Heart right ventricle (tissue), 16 donors: ENCODE data around the gene SAMD11. TPM values are rescaled to one million over a fixed set of nuclear protein-coding genes. Genes with fewer than 3 reads are reported as not detected.

ENCODE experiments used
- ATAC-seq, 8 donors: fragments of 200-7000 bp; cut with Tn5 transposase; one replicate each; pipeline ENCODE4 v1.9.1; 2020; ENCODE audit warnings: mild to moderate bottlenecking in 8 of 8, moderate library complexity in 8 of 8, moderate number of reproducible peaks in 1 of 8
- DNase-seq, 2 donors: peaks; one replicate each; pipeline ENCODE4 v3.0.0-alpha.2; 2020
- H3K27ac ChIP-seq, 10 donors: fragments of 200-600 bp; sonication (generic) in 2 of 10; one replicate each; pipeline versions ENCODE4 v1.5.0 to v1.8.0; 2020 to 2022; ENCODE audit warnings: mild to moderate bottlenecking in 3 of 10
- H3K27me3 ChIP-seq, 7 donors: fragments of 200-600 bp; one replicate each; pipeline ENCODE4 v1.8.0; 2021 to 2022; ENCODE audit warnings: mild to moderate bottlenecking in 2 of 7
- H3K36me3 ChIP-seq, 9 donors: fragments of 200-600 bp; sonication (generic) in 1 of 9; one replicate each; pipeline versions ENCODE4 v1.5.0 to v1.8.0; 2020 to 2022; ENCODE audit warnings: mild to moderate bottlenecking in 2 of 9
- H3K4me1 ChIP-seq, 9 donors: fragments of 200-600 bp; sonication (generic) in 1 of 9; one replicate each; pipeline versions ENCODE4 v1.5.0 to v1.8.0; 2020 to 2022; ENCODE audit warnings: mild to moderate bottlenecking in 4 of 9
- H3K4me3 ChIP-seq, 10 donors: fragments of 200-600 bp; sonication (generic) in 2 of 10; one replicate each; pipeline versions ENCODE4 v1.5.0 to v1.8.0; 2020 to 2022; ENCODE audit warnings: mild to moderate bottlenecking in 7 of 10, moderate library complexity in 2 of 10
- H3K9me3 ChIP-seq, 11 donors: fragments of 200-600 bp in 10 of 11; sonication (generic) in 2 of 11; one replicate each; pipeline versions ENCODE4 v1.5.0 to v1.8.0; 2013 to 2022; ENCODE audit warnings: mild to moderate bottlenecking in 2 of 11, control low read depth in 1 of 11, moderate library complexity in 1 of 11
- CTCF ChIP-seq, 9 donors: fragments of 200-600 bp; sonication (generic) in 2 of 9; IDR thresholded peaks; one replicate each; pipeline versions ENCODE4 v1.5.0 to v1.8.0; 2021 to 2022; ENCODE audit warnings: antibody characterized with exemption in 9 of 9, mild to moderate bottlenecking in 5 of 9, moderate library complexity in 1 of 9
- WGBS, 2 donors: extraction: QIAGEN DNeasy Blood & Tissue Kit; methylation state at CpG; one replicate each; pipeline ENCODE4 v1.1.7; 2013; ENCODE audit warnings: inconsistent platforms in 1 of 2; 5-methylcytosine and 5-hydroxymethylcytosine counted together
- intact Hi-C, 10 donors: fragments of 100-400 bp; cut with DNase I; formaldehyde crosslinking; loops; one replicate each; pipeline versions ENCODE4 v1.11.1 to v1.14.2; 2022
- polyA plus RNA-seq, 2 donors: library from polyadenylated mRNA; stranded (reverse); fragments of 200-250 nt; gene quantifications; one replicate each; pipeline ENCODE4 v1.2.3, GENCODE V29; 2013
- total RNA-seq, 10 donors: library from RNA; stranded (reverse); fragmentation: NEBNext Ultra II Directional in 3 of 10; extraction: Animal tissue kit (Norgen Biotek cat#: 25700) in 3 of 10; gene quantifications; one replicate each; pipeline versions ENCODE4 v1.2.1 to v1.2.4, GENCODE V29; 2021 to 2023
- donor health status: Arrhythmogenic right ventricular cardiomyopathy.
- donor health status: ischemic (EF 13 %, LVEDD 7.1; RV severe dilation, severe dysfunction).
- donor health status: healthy with polysubstance abuse.
- donor health status: DM: no; HTN: yes; CAD: no.
- donor health status: DM: no; HTN: no; CAD: no.
- donor health status: ischemic (EF 25% LVEDD 6.9; RV normal size, moderate dysfunction).
- donor health status: ischemic (EF 25% LVEDD 5.7; RV mildly dilated, moderate dysfunction).
- donor health status: healthy.
- donor health status: DM: yes; HTN: yes; CAD: no.
- donor health status: Ischemic cardiomyopathy.
- donor health status: ischemic (EF 35%, LVEDD 5.7; RV mildly dilated, moderate dysfunction).
- donor health status: nonischemic (EF 11% LVEDD 7.7; RV severe dilation, severe dysfunction).
- donor health status: DM: yes; HTN: yes; CAD: no.
- donor health status: PGD.
- donor health status: ischemic (EF 29% LVEDD 5.4; RV normal size, mild dysfunction).
- donor health status: nonischemic (EF 23%, LVEDD 6.1; RV moderate dilation, normal function).

Gene SAMD11
- total and polyA plus RNA-seq, 12 donors, result 0.87 to 2.4 (median 1.3) TPM

- Histone ChIP-seq H3K9me3 (no peaks in the 10 kb centered on the region), H3K36me3 (peaks cover 0 to 7% (median 0%) of the 10 kb centered on the region in 9 donors), H3K4me3 (peak overlapping the region in 1 of 10 donors; percentile 29), H3K27ac (no peak overlapping the region), H3K4me1 (peaks cover 0 to 26% (median 2%) of the 10 kb centered on the region in 9 donors), H3K27me3 (peaks cover 0 to 68% (median 55%) of the 10 kb centered on the region in 7 donors)
- no peak for ATAC-seq
- DNase-seq, result no peak
- intact Hi-C loops, result no loop called here
- WGBS, 2 donors, result 28% methylated on average over 29 of the region's 29 CpGs
- TF ChIP-seq CTCF (IDR thresholded peaks at IDR 0.05), result no peak
Measured at GRCh38 chr1:910311-910880, 13.3 kb upstream of the SAMD11 start.

- intact Hi-C loops, result no loop called here
- DNase-seq, result no peak
Measured at GRCh38 chr1:910881-911721, 12.6 kb upstream of the SAMD11 start.

GRCh38 chr1:911875-912739 lies 11.6 kb upstream of the SAMD11 start:
- 64 to 74% methylated on average over 15 of the region's 15 CpGs for WGBS, 2 donors
- Histone ChIP-seq H3K9me3 (no peaks in the 10 kb centered on the region), H3K4me3 (no peak overlapping the region), H3K27ac (no peak overlapping the region), H3K36me3 (peaks cover 0 to 7% (median 0%) of the 10 kb centered on the region in 9 donors), H3K27me3 (peaks cover 0 to 73% (median 63%) of the 10 kb centered on the region in 7 donors), H3K4me1 (peaks cover 0 to 9% (median 0%) of the 10 kb centered on the region in 9 donors)
- DNase-seq (no peak), ATAC-seq (no peak)
- no peak for TF ChIP-seq CTCF (IDR thresholded peaks at IDR 0.05)
- intact Hi-C loops, result no loop called here

More at GRCh38 chr1:910881-911721, 12.6 kb upstream of the SAMD11 start:
- H3K27me3 ChIP-seq, result peaks cover 0 to 72% (median 57%) of the 10 kb centered on the region in 7 donors
- 63 to 72% methylated on average over 25 of the region's 25 CpGs for WGBS, 2 donors
- peaks cover 0 to 7% (median 0%) of the 10 kb centered on the region in 9 donors for H3K36me3 ChIP-seq
- no peak overlapping the region for H3K27ac ChIP-seq
- no peak for TF ChIP-seq CTCF (IDR thresholded peaks at IDR 0.05)
- ATAC-seq, result no peak
- no peak overlapping the region for H3K4me3 ChIP-seq
- no peaks in the 10 kb centered on the region for H3K9me3 ChIP-seq
- H3K4me1 ChIP-seq, result peaks cover 0 to 19% (median 0%) of the 10 kb centered on the region in 9 donors

- H3K27ac ChIP-seq, result no peak overlapping the region
- WGBS, 2 donors, result 45 to 53% methylated on average over 24 of the region's 24 CpGs
- intact Hi-C loops, result no loop called here
Measured at GRCh38 chr1:912740-913301, 10.9 kb upstream of the SAMD11 start.

More at GRCh38 chr1:912740-913301, 10.9 kb upstream of the SAMD11 start:
- no peak for ATAC-seq
- no peak overlapping the region for H3K4me3 ChIP-seq
- H3K4me1 ChIP-seq, result peaks cover 0 to 8% (median 0%) of the 10 kb centered on the region in 9 donors
- DNase-seq, result no peak
- peak in 1 of 9 donors; percentile 33 for TF ChIP-seq CTCF (IDR thresholded peaks at IDR 0.05)
- H3K9me3 ChIP-seq, result no peaks in the 10 kb centered on the region
- peaks cover 0 to 7% (median 0%) of the 10 kb centered on the region in 9 donors for H3K36me3 ChIP-seq
- peaks cover 0 to 75% (median 69%) of the 10 kb centered on the region in 7 donors for H3K27me3 ChIP-seq
